Left ventricle myocardium inferior (tissue), 1 donor: ENCODE data around the gene TMEM176A. TPM values are rescaled to one million over a fixed set of nuclear protein-coding genes. Genes with fewer than 3 reads are reported as not detected.

Source experiments
- DNase-seq: peaks from one replicate; pipeline ENCODE4 v3.0.0-alpha.2; 2020
- H3K27ac ChIP-seq: fragments of 200-600 bp; replicated peaks from 2 replicates; pipeline ENCODE4 v1.8.0; 2021
- H3K27me3 ChIP-seq: fragments of 200-600 bp; 2 replicates; pipeline ENCODE4 v1.8.0; 2021; ENCODE audit warnings: low read depth
- H3K36me3 ChIP-seq: fragments of 200-600 bp; 2 replicates; pipeline ENCODE4 v1.8.0; 2021
- H3K4me1 ChIP-seq: fragments of 200-600 bp; 2 replicates; pipeline ENCODE4 v1.8.0; 2021
- H3K4me3 ChIP-seq: fragments of 200-600 bp; 2 replicates; pipeline ENCODE4 v1.8.0; 2021; ENCODE audit warnings: mild to moderate bottlenecking, moderate library complexity
- H3K9me3 ChIP-seq: fragments of 200-600 bp; replicated peaks from 2 replicates; pipeline ENCODE4 v1.8.0; 2021
- intact Hi-C: fragments of 100-400 bp; cut with micrococcal nuclease; formaldehyde crosslinking; loops from one replicate; pipeline ENCODE4 v1.11.0; 2022
- total RNA-seq: library from RNA; stranded (reverse); fragmentation: NEBNext Ultra II Directional; extraction: Animal tissue kit (Norgen Biotek cat#: 25700); gene quantifications from one replicate; pipeline ENCODE4 v1.2.1, GENCODE V29; 2021
- TF ChIP-seq, protein P1 (sequence below): fragments of 200-600 bp; IDR thresholded peaks from 2 replicates; pipeline ENCODE4 v1.8.0; 2021; ENCODE audit warnings: antibody characterized with exemption, mild to moderate bottlenecking, borderline replicate concordance
- donor health status: DM: no; HTN: yes; CAD: no; lungs with severe emphysema.

Gene TMEM176A
- total RNA-seq, 1 donor from 2014 or later = 18.5 TPM

GRCh38 chr7:150852371-150852905 lies 51.9 kb downstream of the TMEM176A start, which contains the start of gene AOC1:
AOC1 (plus strand) TSS chr7:150852517; CDS start chr7:150856471, 3,954 bp downstream.
- H3K4me3 ChIP-seq = no peak within 1 kb of the TSS
- intact Hi-C loops = no loop called here
- no peaks in the 10 kb centered on the region for H3K9me3 ChIP-seq
- no peaks in the 10 kb centered on the region for H3K36me3 ChIP-seq
- H3K27me3 ChIP-seq = peaks cover 51% of the 10 kb centered on the region
- no peak within 1 kb of the TSS for H3K27ac ChIP-seq
- TF ChIP-seq, protein P1, sequence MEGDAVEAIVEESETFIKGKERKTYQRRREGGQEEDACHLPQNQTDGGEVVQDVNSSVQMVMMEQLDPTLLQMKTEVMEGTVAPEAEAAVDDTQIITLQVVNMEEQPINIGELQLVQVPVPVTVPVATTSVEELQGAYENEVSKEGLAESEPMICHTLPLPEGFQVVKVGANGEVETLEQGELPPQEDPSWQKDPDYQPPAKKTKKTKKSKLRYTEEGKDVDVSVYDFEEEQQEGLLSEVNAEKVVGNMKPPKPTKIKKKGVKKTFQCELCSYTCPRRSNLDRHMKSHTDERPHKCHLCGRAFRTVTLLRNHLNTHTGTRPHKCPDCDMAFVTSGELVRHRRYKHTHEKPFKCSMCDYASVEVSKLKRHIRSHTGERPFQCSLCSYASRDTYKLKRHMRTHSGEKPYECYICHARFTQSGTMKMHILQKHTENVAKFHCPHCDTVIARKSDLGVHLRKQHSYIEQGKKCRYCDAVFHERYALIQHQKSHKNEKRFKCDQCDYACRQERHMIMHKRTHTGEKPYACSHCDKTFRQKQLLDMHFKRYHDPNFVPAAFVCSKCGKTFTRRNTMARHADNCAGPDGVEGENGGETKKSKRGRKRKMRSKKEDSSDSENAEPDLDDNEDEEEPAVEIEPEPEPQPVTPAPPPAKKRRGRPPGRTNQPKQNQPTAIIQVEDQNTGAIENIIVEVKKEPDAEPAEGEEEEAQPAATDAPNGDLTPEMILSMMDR = no peak
- no peak for DNase-seq
- H3K4me1 ChIP-seq = no peaks in the 10 kb centered on the region

- TF ChIP-seq, protein P1 = no peak
- no peak overlapping the region for H3K27ac ChIP-seq
- intact Hi-C loops = no loop called here
- no peaks in the 10 kb centered on the region for H3K36me3 ChIP-seq
- H3K4me3 ChIP-seq = no peak overlapping the region
- no peak for DNase-seq
- no peaks in the 10 kb centered on the region for H3K4me1 ChIP-seq
- H3K27me3 ChIP-seq = peaks cover 57% of the 10 kb centered on the region
- H3K9me3 ChIP-seq = no peaks in the 10 kb centered on the region
These were observed 53.8 kb downstream of the TMEM176A start for GRCh38 chr7:150854066-150855000.

Other genes starting within 250 kb of the TMEM176A start
- 31.2 TPM for gene GIMAP4, start 233.4 kb upstream of the TMEM176A start, total RNA-seq
- gene GIMAP6, start 168.4 kb upstream of the TMEM176A start, total RNA-seq = 24.3 TPM
- 5.0 TPM for gene GIMAP2, start 115.1 kb upstream of the TMEM176A start, total RNA-seq
- gene GIMAP1, start 84.2 kb upstream of the TMEM176A start, total RNA-seq = 5.9 TPM
- 10.7 TPM for gene GIMAP5, start 63.4 kb upstream of the TMEM176A start, total RNA-seq
- gene TMEM176B, start 405 bp upstream of the TMEM176A start, total RNA-seq = 34.0 TPM
- 0.36 TPM for gene AOC1, start 51.7 kb downstream of the TMEM176A start, total RNA-seq
- gene KCNH2, start 177.6 kb downstream of the TMEM176A start, total RNA-seq = 94.1 TPM
- 12.6 TPM for gene NOS3, start 190.2 kb downstream of the TMEM176A start, total RNA-seq
- not detected for gene ATG9B, start 223.7 kb downstream of the TMEM176A start, total RNA-seq
- 28.3 TPM for gene ABCB8, start 227.7 kb downstream of the TMEM176A start, total RNA-seq
- 5.3 TPM for gene ASIC3, start 247.8 kb downstream of the TMEM176A start, total RNA-seq